ENCODE data around the gene NDUFS8. TPM values are rescaled to one million over a fixed set of nuclear protein-coding genes. Genes with fewer than 3 reads are reported as not detected.
A peak's percentile ranks its signal among the peaks of the same experiment; 100 is the strongest.
"Not testable (repeated sequence)": the region's sequence is repeated elsewhere in the genome, so short reads cannot be mapped to it uniquely, and the experiment has no call there.

The NDUFS8 gene
- total RNA-seq, result 100 to 1,000 TPM; 112 to 128 TPM

- H3K9me3 Mint-ChIP-seq, result no peaks in the 10 kb centered on the region
- POLR2A ChIA-PET, result interaction anchor here (1.5 to 5.6 kb wide), 2 partner anchors 10 to 87 kb away, joined by 4 to 63 read pairs; partner anchors contain the start of gene TCIRG1
- H3K27ac Mint-ChIP-seq, result peak within 1 kb of the TSS; percentile 78
- peaks cover 30% of the 10 kb centered on the region for H3K4me1 Mint-ChIP-seq
- peak within 1 kb of the TSS; percentile 90 for H3K4me3 Mint-ChIP-seq
- DNase-seq, result peak; percentile 97
- CTCF ChIA-PET, result interaction anchor here (1.2 kb wide), 1 partner anchor 8 kb away, joined by 7 read pairs; no protein-coding TSS in a partner anchor
- H3K27me3 Mint-ChIP-seq, result no peaks in the 10 kb centered on the region
- peaks cover 7% of the 10 kb centered on the region for H3K36me3 Mint-ChIP-seq (ENCODE audit: low read depth)
These were observed at the start of gene NDUFS8 for GRCh38 chr11:68030318-68031143. NDUFS8 (plus strand) TSS chr11:68030681; CDS start chr11:68032152, 1,471 bp downstream.

DNA sequence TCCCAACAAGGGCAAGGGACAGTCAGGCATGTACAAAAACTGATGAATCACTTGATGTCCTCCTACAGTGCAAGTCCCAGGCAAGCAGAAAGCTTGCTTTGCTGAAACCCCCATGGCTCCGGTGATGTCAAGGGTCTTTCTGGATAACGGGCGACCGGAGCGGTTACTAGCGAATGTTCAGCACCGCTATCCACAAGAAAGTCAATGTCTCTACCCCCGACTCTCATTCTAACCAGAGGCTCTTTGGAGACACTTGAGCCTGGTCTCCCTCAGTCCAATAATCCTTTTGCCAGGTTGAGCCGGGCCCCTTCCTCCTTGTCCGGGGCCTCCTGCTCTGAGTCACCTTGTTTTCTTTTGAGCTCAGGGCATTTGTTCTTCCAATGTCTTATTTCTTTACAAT is 49.3 kb upstream of the NDUFS8 start:
- DNase-seq; H3K27ac Mint-ChIP-seq; H3K9me3 Mint-ChIP-seq; H3K4me3 Mint-ChIP-seq; H3K4me1 Mint-ChIP-seq; H3K27me3 Mint-ChIP-seq; H3K36me3 Mint-ChIP-seq (ENCODE audit: low read depth); POLR2A ChIA-PET: not testable (repeated sequence)
- CTCF ChIA-PET, result interaction anchor here (1.5 kb wide), 1 partner anchor 13 kb away, joined by 3 read pairs; no protein-coding TSS in a partner anchor

GRCh38 chr11:67982255-67982857 is 48.1 kb upstream of the NDUFS8 start:
- H3K27me3 Mint-ChIP-seq; POLR2A ChIA-PET; H3K4me1 Mint-ChIP-seq; H3K4me3 Mint-ChIP-seq; H3K9me3 Mint-ChIP-seq; DNase-seq; H3K27ac Mint-ChIP-seq; H3K36me3 Mint-ChIP-seq (ENCODE audit: low read depth): not testable (repeated sequence)
- CTCF ChIA-PET, result interaction anchor here (1.5 kb wide), 1 partner anchor 12 kb away, joined by 3 read pairs; no protein-coding TSS in a partner anchor

GRCh38 chr11:67983951-67984350 is 46.5 kb upstream of the NDUFS8 start:
- no peak overlapping the region for H3K27ac Mint-ChIP-seq
- POLR2A ChIA-PET, result no interaction called here
- CTCF ChIA-PET, result no interaction called here
- H3K27me3 Mint-ChIP-seq, result peaks cover 2% of the 10 kb centered on the region
- no peaks in the 10 kb centered on the region for H3K36me3 Mint-ChIP-seq (ENCODE audit: low read depth)
- no peak overlapping the region for H3K4me3 Mint-ChIP-seq
- H3K9me3 Mint-ChIP-seq, result no peaks in the 10 kb centered on the region
- no peaks in the 10 kb centered on the region for H3K4me1 Mint-ChIP-seq
- DNase-seq, result no peak

DNA sequence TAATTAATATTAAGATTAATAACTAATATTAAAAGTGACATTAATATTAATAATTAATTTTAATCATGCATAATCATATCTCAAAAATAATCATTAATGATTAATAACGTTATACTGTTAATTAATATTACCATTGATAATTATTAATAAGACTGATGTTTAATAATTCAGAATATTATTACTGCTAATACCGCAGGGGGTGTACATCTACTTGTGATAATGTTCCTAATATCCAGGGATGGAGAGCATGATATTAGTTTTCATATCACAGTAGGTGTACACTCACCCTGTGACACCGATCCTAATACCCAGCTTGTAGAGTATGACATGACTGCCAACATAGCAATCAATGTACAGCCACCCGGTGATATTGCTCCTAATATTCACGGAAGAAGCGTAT is 45.2 kb upstream of the NDUFS8 start:
- H3K27me3 Mint-ChIP-seq; DNase-seq; CTCF ChIA-PET; POLR2A ChIA-PET; H3K4me3 Mint-ChIP-seq; H3K27ac Mint-ChIP-seq; H3K36me3 Mint-ChIP-seq (ENCODE audit: low read depth); H3K4me1 Mint-ChIP-seq; H3K9me3 Mint-ChIP-seq: not testable (repeated sequence)

GRCh38 chr11:67990546-67991346 is 39.7 kb upstream of the NDUFS8 start:
- H3K36me3 Mint-ChIP-seq (ENCODE audit: low read depth); H3K4me1 Mint-ChIP-seq; POLR2A ChIA-PET; H3K27ac Mint-ChIP-seq; DNase-seq; H3K27me3 Mint-ChIP-seq; H3K9me3 Mint-ChIP-seq; CTCF ChIA-PET; H3K4me3 Mint-ChIP-seq: not testable (repeated sequence)

DNA sequence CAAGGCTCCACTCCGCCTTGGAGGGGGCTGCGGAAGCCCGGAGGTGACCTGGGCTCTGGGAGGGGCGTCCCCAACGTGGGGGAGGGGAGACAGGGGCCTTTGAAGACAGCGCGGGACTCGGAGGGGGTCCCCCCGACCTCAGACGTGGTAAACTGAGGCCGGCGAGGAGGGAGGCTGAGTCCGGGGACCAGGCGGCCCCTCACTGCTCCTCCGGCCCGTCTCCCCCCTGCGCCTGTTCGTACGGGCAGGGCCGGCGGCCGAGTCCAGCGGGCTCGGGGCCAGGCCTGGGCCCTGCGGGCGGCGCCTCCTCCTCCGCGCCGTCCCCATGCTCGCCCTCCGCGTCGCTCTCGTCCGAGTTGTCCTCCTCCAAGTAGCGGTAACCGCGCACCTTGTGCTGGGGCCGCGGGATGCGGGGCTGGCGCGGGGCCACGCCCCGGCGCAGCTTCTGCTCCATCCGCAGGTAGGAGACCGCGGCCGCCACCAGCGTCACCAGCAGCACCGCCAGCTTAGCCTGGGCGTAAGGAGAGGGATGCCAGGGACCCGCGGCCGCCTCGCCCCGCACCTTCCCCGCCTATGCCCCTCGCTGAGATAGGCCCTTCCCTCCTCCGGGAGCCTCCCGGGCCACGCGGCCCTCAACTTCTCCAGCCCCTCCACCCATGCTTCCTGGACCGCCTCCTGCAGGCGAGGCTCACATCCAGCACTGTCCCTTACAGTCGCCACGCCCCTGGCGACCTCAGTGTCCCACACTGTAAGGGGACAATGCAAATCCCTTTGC is 38.9 kb upstream of the NDUFS8 start:
- H3K4me1 Mint-ChIP-seq; H3K9me3 Mint-ChIP-seq; H3K27ac Mint-ChIP-seq; DNase-seq; CTCF ChIA-PET; POLR2A ChIA-PET; H3K36me3 Mint-ChIP-seq (ENCODE audit: low read depth); H3K27me3 Mint-ChIP-seq; H3K4me3 Mint-ChIP-seq: not testable (repeated sequence)

DNA sequence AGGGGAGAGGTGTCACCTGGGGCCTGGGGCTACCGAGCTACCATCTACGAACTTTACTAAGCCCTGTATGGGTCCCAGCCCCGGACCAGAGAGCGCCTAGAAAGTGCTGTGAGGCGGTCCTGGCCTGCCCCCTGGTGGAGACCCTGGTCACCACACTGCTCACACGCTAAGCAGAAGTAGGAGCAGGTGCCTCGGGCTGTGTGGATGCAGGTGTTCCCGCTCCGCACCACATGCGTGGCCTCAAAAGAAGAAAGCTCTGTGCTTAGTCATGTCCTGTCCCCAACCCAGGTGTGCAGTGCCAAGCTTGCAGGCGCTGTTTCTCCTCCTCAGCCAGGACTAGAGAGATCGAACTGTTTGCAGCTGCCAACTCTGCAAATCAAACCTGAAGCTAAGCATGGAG is 36.7 kb upstream of the NDUFS8 start:
- H3K9me3 Mint-ChIP-seq, H3K27ac Mint-ChIP-seq, H3K27me3 Mint-ChIP-seq, H3K4me3 Mint-ChIP-seq: not testable (repeated sequence)
- H3K4me1 Mint-ChIP-seq, result peaks cover 26% of the 10 kb centered on the region
- POLR2A ChIA-PET, result interaction anchor here (1.3 kb wide), 1 partner anchor 48 kb away, joined by 3 read pairs; no protein-coding TSS in a partner anchor
- DNase-seq, result peak; percentile 60
- peaks cover 13% of the 10 kb centered on the region for H3K36me3 Mint-ChIP-seq (ENCODE audit: low read depth)
- CTCF ChIA-PET, result interaction anchor here (0.7 to 1.6 kb wide), 3 partner anchors 12 to 109 kb away, joined by 3 to 4 read pairs (median 4); no protein-coding TSS in a partner anchor

DNA sequence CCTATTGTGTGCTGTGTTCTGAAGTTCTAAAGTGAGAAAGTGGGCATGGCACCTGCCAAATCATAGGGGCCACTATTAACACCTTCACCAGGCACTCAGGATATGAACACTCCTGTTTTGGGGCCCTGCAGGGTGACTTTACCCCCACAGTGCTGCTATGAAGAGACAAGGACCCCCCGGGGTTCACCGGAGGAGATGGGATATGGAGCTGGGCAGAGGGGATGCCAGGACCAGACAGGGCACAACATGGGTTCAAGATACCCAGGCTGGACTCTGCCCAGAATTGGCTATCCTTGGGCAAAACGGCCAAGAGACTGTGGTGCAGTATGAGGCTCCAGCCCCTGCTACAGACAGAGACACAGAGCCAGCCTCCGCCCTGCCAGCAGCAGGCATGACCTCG is 36.1 kb upstream of the NDUFS8 start:
- H3K36me3 Mint-ChIP-seq (ENCODE audit: low read depth), result peaks cover 13% of the 10 kb centered on the region
- not testable (repeated sequence) for H3K27me3 Mint-ChIP-seq

GRCh38 chr11:67995129-67995528 is 35.4 kb upstream of the NDUFS8 start:
- Mint-ChIP-seq H3K4me1 (peaks cover 30% of the 10 kb centered on the region), H3K36me3 (ENCODE audit: low read depth) (peaks cover 13% of the 10 kb centered on the region)
- DNase-seq, H3K27me3 Mint-ChIP-seq, H3K27ac Mint-ChIP-seq, H3K9me3 Mint-ChIP-seq, CTCF ChIA-PET, H3K4me3 Mint-ChIP-seq, POLR2A ChIA-PET: not testable (repeated sequence)

More for the DNA sequence above, 36.1 kb upstream of the NDUFS8 start:
- DNase-seq, H3K9me3 Mint-ChIP-seq, H3K27ac Mint-ChIP-seq, H3K4me3 Mint-ChIP-seq: not testable (repeated sequence)
- POLR2A ChIA-PET, result interaction anchor here (1.3 kb wide), 1 partner anchor 47 kb away, joined by 3 read pairs; no protein-coding TSS in a partner anchor
- H3K4me1 Mint-ChIP-seq, result peaks cover 26% of the 10 kb centered on the region
- CTCF ChIA-PET, result interaction anchor here (0.7 to 1.6 kb wide), 3 partner anchors 12 to 110 kb away, joined by 3 to 4 read pairs (median 4); no protein-coding TSS in a partner anchor

DNA sequence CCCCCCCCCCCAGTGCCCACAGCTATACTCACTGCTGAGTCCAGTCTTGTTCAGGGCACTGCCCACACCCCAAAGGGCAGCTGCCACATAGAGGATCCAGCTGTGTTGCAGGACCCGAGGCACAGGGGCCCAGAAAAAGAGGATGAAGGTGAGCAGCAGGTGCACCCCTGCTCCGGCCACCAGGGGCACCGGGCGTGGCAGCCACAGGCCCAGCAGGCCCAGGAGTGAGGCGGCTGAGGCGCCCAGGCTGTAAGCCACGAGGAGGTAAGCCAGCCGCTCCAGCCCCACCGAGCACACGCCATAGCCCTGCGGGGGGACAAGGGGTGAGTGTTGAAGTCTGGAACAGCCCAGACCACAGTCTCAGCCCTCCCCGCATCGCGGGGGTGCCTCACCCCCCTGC is 34.9 kb upstream of the NDUFS8 start:
- DNase-seq, CTCF ChIA-PET, H3K4me3 Mint-ChIP-seq, POLR2A ChIA-PET, H3K27me3 Mint-ChIP-seq, H3K9me3 Mint-ChIP-seq, H3K27ac Mint-ChIP-seq: not testable (repeated sequence)
- Mint-ChIP-seq H3K36me3 (ENCODE audit: low read depth) (peaks cover 13% of the 10 kb centered on the region), H3K4me1 (peaks cover 32% of the 10 kb centered on the region)

DNA sequence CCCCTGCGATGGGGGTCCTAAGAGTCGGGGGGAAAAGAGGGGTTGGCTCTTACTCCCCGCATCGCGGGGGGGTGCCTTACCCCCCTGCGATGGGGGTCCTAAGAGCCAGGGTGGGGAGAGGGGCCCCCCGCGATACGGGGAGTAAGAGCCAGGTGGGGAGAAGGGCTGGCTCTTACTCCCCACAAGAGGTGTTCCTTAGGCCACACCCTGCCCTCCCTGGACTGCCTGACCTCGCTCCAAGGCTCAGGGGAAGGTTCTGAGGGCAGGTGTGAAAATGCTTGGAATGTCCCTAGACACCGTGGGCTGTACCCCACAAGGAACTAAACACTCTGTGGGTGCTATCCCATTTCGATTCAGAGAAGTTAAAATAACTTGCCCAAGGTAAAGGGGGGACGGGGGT is 34.4 kb upstream of the NDUFS8 start:
- Mint-ChIP-seq H3K4me1 (peaks cover 32% of the 10 kb centered on the region), H3K27me3 (no peaks in the 10 kb centered on the region), H3K4me3 (no peak overlapping the region), H3K27ac (no peak overlapping the region), H3K9me3 (no peaks in the 10 kb centered on the region), H3K36me3 (ENCODE audit: low read depth) (peaks cover 13% of the 10 kb centered on the region)
- ChIA-PET POLR2A (no interaction called here), CTCF (no interaction called here)
- no peak for DNase-seq

All from activated CD4-positive, alpha-beta memory T cell treated with anti-CD3 and anti-CD28 coated beads, Interleukin-2, amount 10 ng/mL, durations not matched to agents 7 days and 5 days (primary cell).